KMS-11 (cell line): Measurements from ENCODE around the gene GMFB.

Source experiments
- H2AFZ ChIP-seq: fragments of 200-600 bp; sonication (generic); 2 replicates; pipeline ENCODE4 v1.6.1; 2016; ENCODE audit warnings: antibody characterized with exemption, mixed run types, low read depth
- H3K27ac ChIP-seq: fragments of 200-600 bp; sonication (generic); 2 replicates; pipeline ENCODE4 v1.6.1; 2016; ENCODE audit warnings: mild to moderate bottlenecking, mixed run types
- H3K27me3 ChIP-seq: fragments of 200-600 bp; sonication (generic); 2 replicates; pipeline ENCODE4 v1.6.1; 2017; ENCODE audit warnings: mild to moderate bottlenecking, low read depth, mixed run types, moderate library complexity; ENCODE audit not compliant: insufficient read depth
- H3K36me3 ChIP-seq: fragments of 200-600 bp; sonication (generic); 2 replicates; pipeline ENCODE4 v1.6.1; 2017; ENCODE audit warnings: mild to moderate bottlenecking, mixed run types; ENCODE audit not compliant: insufficient read depth
- H3K4me1 ChIP-seq: fragments of 200-600 bp; sonication (generic); 2 replicates; pipeline ENCODE4 v1.6.1; 2016; ENCODE audit warnings: mild to moderate bottlenecking, low read depth, mixed run types; ENCODE audit not compliant: poor library complexity, severe bottlenecking
- H3K4me2 ChIP-seq: fragments of 200-600 bp; sonication (generic); 2 replicates; pipeline ENCODE4 v1.7.0; 2016; ENCODE audit warnings: mild to moderate bottlenecking, mixed run types
- H3K4me3 ChIP-seq: fragments of 200-600 bp; sonication (generic); IDR thresholded peaks from 2 replicates; pipeline ENCODE4 v1.6.1; 2017; ENCODE audit warnings: low read depth, low read length, mixed read lengths; ENCODE audit not compliant: insufficient read depth
- H3K79me2 ChIP-seq: fragments of 200-600 bp; sonication (generic); 2 replicates; pipeline ENCODE4 v1.6.1; 2016; ENCODE audit warnings: low read depth, mixed run types; ENCODE audit not compliant: insufficient read depth
- H3K9ac ChIP-seq: fragments of 200-600 bp; sonication (generic); 2 replicates; pipeline ENCODE4 v1.6.1; 2016; ENCODE audit warnings: mild to moderate bottlenecking, mixed run types
- H4K20me1 ChIP-seq: fragments of 200-600 bp; sonication (generic); 2 replicates; pipeline ENCODE4 v1.6.1; 2016; ENCODE audit warnings: mild to moderate bottlenecking, mixed run types; ENCODE audit not compliant: insufficient read depth
- TF ChIP-seq, protein P1 (sequence below): fragments of 200-600 bp; sonication (generic); conservative IDR thresholded peaks from 2 replicates; pipeline ENCODE4 v1.6.1; 2017; ENCODE audit warnings: low read depth, mild to moderate bottlenecking, antibody characterized with exemption, low read length, moderate library complexity, mixed read lengths

Gene GMFB

DNA sequence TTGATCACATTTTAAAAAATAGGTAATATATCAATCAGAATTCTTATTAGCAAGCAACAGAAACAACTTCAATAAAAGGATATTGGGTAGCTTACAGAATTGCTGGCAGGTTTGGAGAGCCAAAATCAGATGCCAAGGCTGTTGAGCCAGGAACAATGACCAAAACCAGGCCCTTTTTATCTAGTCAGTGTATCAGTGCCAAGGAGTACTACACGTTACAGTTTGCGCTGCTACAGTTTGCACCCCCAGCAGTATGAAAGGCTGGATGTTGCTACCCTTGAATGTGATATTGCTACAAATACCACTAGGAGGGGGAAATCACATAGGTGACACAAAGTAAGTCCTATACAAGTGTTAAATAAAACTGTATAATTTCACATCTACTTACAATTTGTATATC is 40.2 kb upstream of the GMFB start:
- Histone ChIP-seq H3K27me3 (no peaks in the 10 kb centered on the region), H3K4me3 (no peak overlapping the region), H3K79me2 (no peaks in the 10 kb centered on the region), H4K20me1 (no peaks in the 10 kb centered on the region), H2AFZ (no peak overlapping the region), H3K36me3 (no peaks in the 10 kb centered on the region), H3K9ac (no peak overlapping the region), H3K4me2 (no peak overlapping the region), H3K27ac (no peak overlapping the region), H3K4me1 (peaks cover 29% of the 10 kb centered on the region)
- TF ChIP-seq, protein P1, sequence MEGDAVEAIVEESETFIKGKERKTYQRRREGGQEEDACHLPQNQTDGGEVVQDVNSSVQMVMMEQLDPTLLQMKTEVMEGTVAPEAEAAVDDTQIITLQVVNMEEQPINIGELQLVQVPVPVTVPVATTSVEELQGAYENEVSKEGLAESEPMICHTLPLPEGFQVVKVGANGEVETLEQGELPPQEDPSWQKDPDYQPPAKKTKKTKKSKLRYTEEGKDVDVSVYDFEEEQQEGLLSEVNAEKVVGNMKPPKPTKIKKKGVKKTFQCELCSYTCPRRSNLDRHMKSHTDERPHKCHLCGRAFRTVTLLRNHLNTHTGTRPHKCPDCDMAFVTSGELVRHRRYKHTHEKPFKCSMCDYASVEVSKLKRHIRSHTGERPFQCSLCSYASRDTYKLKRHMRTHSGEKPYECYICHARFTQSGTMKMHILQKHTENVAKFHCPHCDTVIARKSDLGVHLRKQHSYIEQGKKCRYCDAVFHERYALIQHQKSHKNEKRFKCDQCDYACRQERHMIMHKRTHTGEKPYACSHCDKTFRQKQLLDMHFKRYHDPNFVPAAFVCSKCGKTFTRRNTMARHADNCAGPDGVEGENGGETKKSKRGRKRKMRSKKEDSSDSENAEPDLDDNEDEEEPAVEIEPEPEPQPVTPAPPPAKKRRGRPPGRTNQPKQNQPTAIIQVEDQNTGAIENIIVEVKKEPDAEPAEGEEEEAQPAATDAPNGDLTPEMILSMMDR: no peak

- no peak overlapping the region for H3K27ac ChIP-seq
- H3K9ac ChIP-seq: no peak overlapping the region
- no peak overlapping the region for H2AFZ ChIP-seq
- H3K27me3 ChIP-seq: no peaks in the 10 kb centered on the region
- no peaks in the 10 kb centered on the region for H4K20me1 ChIP-seq
- no peak overlapping the region for H3K4me3 ChIP-seq
- no peaks in the 10 kb centered on the region for H3K36me3 ChIP-seq
- TF ChIP-seq, protein P1: no peak
- H3K79me2 ChIP-seq: no peaks in the 10 kb centered on the region
- no peaks in the 10 kb centered on the region for H3K4me1 ChIP-seq
- no peak overlapping the region for H3K4me2 ChIP-seq
Measured at GRCh38 chr14:54524410-54524809, 35.6 kb upstream of the GMFB start.

DNA sequence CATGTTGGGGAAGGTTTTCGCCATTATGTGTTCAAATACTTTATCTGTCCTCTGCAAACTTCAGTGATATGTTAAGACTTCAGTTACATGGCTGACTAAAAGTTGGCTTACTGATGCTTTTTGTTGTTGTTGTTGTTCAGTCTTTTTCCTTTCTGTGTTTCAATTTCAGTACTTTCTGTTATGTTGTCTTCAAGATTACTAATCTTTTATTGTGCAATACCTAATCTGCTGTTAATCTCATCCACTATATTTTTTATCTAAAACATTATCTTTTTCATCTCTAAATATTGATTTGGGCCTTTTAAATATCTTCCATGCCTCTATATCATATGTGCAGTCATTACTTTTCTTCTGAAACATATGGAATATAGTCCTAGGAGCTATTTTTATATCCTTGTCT is 27.9 kb upstream of the GMFB start:
- Histone ChIP-seq H4K20me1 (no peaks in the 10 kb centered on the region), H3K79me2 (no peaks in the 10 kb centered on the region), H3K27ac (no peak overlapping the region), H3K4me1 (no peaks in the 10 kb centered on the region), H3K27me3 (no peaks in the 10 kb centered on the region), H3K9ac (no peak overlapping the region), H3K4me2 (no peak overlapping the region), H2AFZ (no peak overlapping the region), H3K36me3 (no peaks in the 10 kb centered on the region), H3K4me3 (no peak overlapping the region)
- TF ChIP-seq, protein P1: no peak

GRCh38 chr14:54515670-54516069 is 26.9 kb upstream of the GMFB start:
- Histone ChIP-seq H3K27ac (no peak overlapping the region), H3K4me1 (peaks cover 8% of the 10 kb centered on the region), H3K79me2 (no peaks in the 10 kb centered on the region), H3K36me3 (no peaks in the 10 kb centered on the region), H2AFZ (no peak overlapping the region), H3K27me3 (no peaks in the 10 kb centered on the region), H3K4me3 (no peak overlapping the region), H3K4me2 (no peak overlapping the region), H4K20me1 (no peaks in the 10 kb centered on the region), H3K9ac (no peak overlapping the region)
- TF ChIP-seq, protein P1: no peak
